ENCODE measurements around the gene RAB40C.
A peak's percentile ranks its signal among the peaks of the same experiment; 100 is the strongest.

RAB40C gene

GRCh38 chr16:566475-567372 is 23.1 kb upstream of the RAB40C start, which contains the start of gene NHLRC4:
TSS of gene NHLRC4 (plus strand) at chr16:567005. CDS start at chr16:568048, 1,043 bp downstream.
- Histone ChIP-seq H3K9me3 (ENCODE audit: severe bottlenecking) (no peaks in the 10 kb centered on the region), H3K27me3 (ENCODE audit: insufficient read depth, low read depth, severe bottlenecking) (no peaks in the 10 kb centered on the region), H3K36me3 (peaks cover 2% of the 10 kb centered on the region), H3K27ac (peak within 1 kb of the TSS; percentile 72), H3K4me3 (ENCODE audit: low read depth, low read length) (no peak within 1 kb of the TSS)
- peak; percentile 79 for DNase-seq
- no peak for TF ChIP-seq CTCF (IDR thresholded peaks at IDR 0.05; ENCODE audit: low read depth, low read length)

GRCh38 chr16:567373-568256 is 22.3 kb upstream of the RAB40C start:
- DNase-seq, result no peak
- Histone ChIP-seq H3K4me3 (ENCODE audit: low read depth, low read length) (no peak overlapping the region), H3K27ac (peak overlapping the region; percentile 72)

GRCh38 chr16:568401-569258 is 21.2 kb upstream of the RAB40C start:
- peaks cover 7% of the 10 kb centered on the region for H3K36me3 ChIP-seq
- TF ChIP-seq CTCF (IDR thresholded peaks at IDR 0.05; ENCODE audit: low read depth, low read length), result no peak
- H3K27ac ChIP-seq, result peak overlapping the region; percentile 89
- H3K9me3 ChIP-seq (ENCODE audit: severe bottlenecking), result no peaks in the 10 kb centered on the region
- no peak overlapping the region for H3K4me3 ChIP-seq (ENCODE audit: low read depth, low read length)
- no peaks in the 10 kb centered on the region for H3K27me3 ChIP-seq (ENCODE audit: insufficient read depth, low read depth, severe bottlenecking)
- no peak for DNase-seq

More at GRCh38 chr16:567373-568256, 22.3 kb upstream of the RAB40C start:
- no peaks in the 10 kb centered on the region for H3K27me3 ChIP-seq (ENCODE audit: insufficient read depth, low read depth, severe bottlenecking)
- TF ChIP-seq CTCF (IDR thresholded peaks at IDR 0.05; ENCODE audit: low read depth, low read length), result no peak
- H3K9me3 ChIP-seq (ENCODE audit: severe bottlenecking), result no peaks in the 10 kb centered on the region
- H3K36me3 ChIP-seq, result peaks cover 7% of the 10 kb centered on the region

- Histone ChIP-seq H3K4me3 (ENCODE audit: low read depth, low read length) (peak within 1 kb of the TSS; percentile 80), H3K27ac (peak within 1 kb of the TSS; percentile 89), H3K9me3 (ENCODE audit: severe bottlenecking) (no peaks in the 10 kb centered on the region), H3K27me3 (ENCODE audit: insufficient read depth, low read depth, severe bottlenecking) (no peaks in the 10 kb centered on the region), H3K36me3 (peaks cover 15% of the 10 kb centered on the region)
- DNase-seq, result peak; percentile 79
- no peak for TF ChIP-seq CTCF (IDR thresholded peaks at IDR 0.05; ENCODE audit: low read depth, low read length)
Observed at GRCh38 chr16:569445-570254, 20.2 kb upstream of the RAB40C start, which contains the start of gene PIGQ. TSS of gene PIGQ (plus strand) at chr16:569968. CDS start at chr16:574075, 4,107 bp downstream.
